ENCODE results near the gene ESRP2.
A peak's percentile ranks its signal among the peaks of the same experiment; 100 is the strongest.

ESRP2 gene

DNA sequence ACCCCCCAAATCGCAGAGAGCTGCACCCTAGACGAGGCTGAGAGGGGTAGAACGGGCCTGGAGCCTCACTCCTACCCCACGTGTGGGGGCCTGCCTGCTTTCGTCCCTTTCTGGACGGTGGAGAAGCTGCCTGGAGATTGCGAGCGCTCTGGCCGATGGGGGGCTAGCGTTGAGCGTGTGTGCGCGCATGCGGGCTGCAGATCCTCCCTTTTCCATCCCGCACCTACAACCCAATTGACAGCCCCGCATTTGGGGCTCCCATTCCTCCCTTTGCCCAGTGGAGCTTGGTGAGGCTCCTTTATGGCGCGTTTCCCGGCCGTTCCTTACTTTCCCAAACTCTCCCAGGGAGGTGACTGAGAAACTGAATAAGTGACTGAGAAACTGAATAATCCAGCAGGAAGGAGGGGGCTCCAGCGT is 907 bp upstream of the ESRP2 start:
- no peak for DNase-seq

- no peak for DNase-seq
Measured at GRCh38 chr16:68236137-68236825, 354 bp upstream of the ESRP2 start.

GRCh38 chr16:68235108-68235886 is 630 bp downstream of the ESRP2 start:
- no peak for DNase-seq

DNA sequence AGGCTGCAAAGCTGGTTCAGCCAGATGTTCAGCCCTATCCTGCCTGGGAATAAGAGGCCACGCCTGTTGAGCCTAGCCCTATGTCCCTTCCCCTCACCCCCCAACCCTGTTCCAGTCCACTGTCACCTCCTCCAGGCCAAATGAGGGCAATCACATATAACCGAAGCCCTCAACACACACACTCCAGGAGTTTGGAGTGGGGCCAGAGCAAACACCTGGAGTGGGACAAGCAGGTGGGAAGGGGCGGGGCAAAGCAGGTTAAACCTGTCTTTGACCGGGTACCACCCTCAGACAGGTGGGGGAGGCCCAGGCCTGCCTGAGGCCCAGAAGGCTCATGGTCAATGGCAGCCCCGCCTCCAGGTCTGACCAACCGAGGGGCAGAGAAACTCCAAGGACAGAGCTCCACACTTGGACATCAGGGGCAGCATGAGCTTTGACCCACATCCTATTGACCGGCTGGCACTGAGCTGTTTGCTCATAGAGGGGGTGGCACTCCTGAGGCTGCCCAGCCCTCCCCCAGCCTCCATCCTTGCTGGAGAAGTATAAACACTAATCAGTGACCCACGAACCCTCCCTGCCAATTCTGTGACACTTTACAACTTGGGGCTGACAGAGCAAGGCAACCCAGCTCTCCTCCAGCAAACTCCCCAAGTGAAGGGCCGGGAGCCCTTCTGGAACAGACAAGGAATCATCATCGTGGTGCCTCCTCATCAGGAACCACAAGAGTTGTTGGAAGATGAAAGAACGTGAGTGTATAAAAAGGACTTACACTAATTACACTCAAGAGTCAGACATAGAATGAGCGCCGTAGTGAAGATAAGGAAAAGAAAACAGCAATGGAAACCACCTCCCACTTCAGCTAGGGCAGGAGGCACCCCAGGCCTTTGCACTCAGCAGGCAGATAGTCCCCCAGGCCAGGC is 1.5 kb downstream of the ESRP2 start:
- DNase-seq = peak; percentile 31

GRCh38 chr16:68233835-68234187 is 2.1 kb downstream of the ESRP2 start:
- DNase-seq = no peak

DNA sequence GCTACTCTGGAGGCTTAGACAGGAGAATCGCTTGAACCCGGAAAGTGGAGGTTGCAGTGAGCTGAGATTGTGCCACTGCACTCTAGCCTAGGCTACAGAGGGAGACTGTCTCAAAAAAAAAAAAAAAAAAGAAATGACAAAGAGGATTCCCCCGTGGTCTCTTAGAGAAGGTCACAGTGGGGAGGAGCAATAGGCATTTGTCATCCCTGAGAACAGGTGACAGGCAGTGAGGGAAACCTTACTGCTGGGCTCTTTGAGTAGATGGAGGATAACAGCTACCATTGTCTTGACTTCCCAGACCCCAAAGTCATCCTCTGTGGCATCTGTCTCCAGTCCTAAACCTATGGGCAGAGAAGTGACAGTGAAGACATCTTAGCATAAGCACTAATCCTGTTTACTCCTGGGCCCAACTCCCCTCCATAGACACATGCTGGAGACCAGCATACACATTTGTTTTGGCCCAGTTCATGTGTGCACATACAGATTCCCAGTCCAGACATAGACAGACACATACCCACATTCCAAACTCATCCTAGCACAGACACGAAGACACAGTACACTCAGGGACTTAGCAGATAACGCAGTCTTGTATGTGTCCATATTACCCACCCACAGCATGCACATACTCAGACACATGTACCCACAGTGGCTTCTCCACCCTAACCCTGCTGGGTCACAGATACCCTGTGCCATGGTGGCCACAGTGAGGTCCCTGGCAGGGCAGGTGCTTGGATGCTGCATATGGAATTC is 2.7 kb downstream of the ESRP2 start:
- no peak for DNase-seq

DNA sequence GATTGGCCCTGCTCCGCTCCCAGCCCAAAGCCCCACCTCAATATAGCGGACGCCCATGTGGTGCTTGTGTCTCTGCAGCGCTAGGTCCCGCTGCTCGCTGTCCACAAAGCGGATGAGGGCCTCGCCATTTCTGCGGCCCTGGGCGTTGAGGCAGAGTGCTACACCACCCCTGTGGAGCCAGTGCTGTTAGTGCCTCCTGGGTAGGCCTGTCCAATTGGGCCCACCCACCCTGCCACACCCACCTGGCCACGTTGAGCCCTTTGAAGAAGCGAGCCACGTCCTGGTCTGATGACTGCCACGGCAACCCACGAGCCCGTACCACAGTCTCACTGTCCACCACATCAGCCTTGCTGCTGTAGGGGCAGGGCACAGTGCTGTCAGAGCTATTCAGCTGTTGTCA is 3.6 kb downstream of the ESRP2 start:
- no peak for DNase-seq

GRCh38 chr16:68231384-68232136 is 4.4 kb downstream of the ESRP2 start:
- no peak for DNase-seq

DNA sequence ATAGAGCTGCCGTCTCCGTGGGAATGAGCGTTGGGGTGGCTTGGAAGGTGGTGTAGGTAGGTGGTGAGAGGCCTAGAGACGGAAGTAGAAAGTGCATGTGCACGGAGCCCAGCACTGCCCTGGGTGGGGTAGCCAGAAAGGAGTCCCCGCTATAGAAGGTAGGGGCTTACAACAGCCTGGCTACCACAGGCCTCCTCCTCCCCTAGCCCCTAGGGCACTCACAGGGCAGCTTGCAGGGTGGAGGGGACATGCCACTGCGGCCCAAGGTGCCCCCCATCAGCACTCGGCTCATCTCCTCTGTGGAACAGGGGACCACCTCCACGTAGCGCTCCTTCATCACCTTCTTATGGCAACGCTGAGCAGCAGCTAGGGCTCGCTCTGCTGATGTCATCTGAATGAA is 5.0 kb downstream of the ESRP2 start:
- no peak for DNase-seq

DNA sequence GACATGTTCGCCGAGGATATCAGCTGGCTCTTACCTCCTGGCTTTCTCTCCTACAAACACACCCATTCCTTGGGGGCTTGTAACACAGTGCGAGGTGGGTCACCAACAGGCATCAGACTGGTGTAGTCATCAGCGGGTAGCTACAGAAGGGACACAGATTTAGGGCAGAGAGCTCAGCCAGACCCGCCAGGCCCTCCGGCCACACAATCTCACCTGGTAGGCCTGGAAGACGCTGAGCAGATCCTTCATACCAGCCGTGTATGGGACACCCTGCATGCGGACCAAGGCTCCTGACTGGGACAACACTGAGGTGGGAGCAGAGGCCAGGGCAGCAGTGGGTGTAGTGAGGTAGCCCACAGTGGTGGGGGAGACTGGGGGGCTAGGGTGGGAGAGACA is 5.8 kb downstream of the ESRP2 start:
- DNase-seq = no peak

DNA sequence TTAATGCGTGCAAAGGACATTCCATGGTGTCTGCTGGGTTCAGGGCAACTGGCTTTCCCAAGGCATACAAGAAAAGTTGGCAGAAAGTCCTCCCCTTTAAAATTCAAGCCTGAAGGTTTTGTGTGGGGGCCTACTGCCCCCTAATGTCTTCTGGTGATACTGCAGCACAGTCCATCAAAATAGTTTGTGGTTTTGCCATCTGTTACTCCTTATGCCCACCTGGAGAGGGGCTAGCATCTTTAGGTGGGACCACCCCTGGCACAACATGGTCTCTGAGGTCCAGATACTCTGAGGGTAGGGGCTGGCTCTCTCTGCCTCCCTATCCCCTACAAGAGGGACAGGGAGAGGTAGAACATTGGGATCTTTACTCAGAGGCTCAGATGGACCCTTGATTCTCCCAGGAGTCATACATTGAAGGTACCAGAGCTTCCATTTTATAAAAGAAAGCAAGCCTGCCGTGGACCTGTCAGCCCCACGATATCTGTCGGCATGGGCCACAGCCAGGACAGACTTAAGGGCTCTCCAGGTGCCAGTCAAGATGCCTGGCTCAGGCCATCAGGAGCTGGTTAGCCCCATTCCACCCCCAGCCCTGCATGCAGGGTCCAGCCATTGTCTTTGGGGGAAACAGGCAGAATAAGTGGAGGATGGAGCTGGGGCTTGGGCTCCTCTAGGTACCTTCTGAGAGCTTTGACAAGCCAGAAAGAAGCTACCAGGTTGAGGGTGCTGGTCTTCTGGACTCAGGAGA is 6.3 kb downstream of the ESRP2 start:
- DNase-seq = peak; percentile 45

GRCh38 chr16:68228652-68229051 is 7.3 kb downstream of the ESRP2 start:
- no peak for DNase-seq

GRCh38 chr16:68227850-68228553 is 7.9 kb downstream of the ESRP2 start:
- DNase-seq = no peak

DNA sequence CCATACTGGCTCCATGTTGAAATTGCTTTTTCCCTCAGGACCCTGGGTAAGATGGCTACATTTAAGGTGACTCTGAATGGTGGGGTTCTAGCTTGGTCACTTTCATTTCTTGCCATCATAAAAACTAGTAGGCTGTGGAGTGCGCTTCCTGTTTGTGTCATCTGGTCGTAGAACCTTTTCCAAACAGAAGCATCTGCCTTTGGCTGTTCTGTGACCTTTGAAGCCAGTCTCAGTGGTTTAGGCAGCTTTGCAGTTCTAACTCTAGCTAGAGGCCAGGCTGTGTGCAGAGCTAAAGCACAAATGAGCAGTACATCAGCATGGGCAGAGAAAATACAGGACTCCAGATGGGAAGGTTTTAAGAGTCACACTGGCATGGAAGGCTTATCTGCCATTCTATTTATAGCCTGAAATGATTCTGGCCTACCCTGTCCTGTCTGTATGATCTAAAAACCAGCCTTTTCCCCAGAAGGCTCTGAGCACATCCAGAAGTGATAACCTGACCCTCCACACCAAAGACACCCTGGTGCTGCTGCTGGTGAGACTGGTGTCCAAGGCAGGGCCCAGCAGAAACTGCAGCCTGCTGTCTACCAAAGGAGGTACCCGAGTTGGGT is 8.6 kb downstream of the ESRP2 start:
- no peak for DNase-seq

DNA sequence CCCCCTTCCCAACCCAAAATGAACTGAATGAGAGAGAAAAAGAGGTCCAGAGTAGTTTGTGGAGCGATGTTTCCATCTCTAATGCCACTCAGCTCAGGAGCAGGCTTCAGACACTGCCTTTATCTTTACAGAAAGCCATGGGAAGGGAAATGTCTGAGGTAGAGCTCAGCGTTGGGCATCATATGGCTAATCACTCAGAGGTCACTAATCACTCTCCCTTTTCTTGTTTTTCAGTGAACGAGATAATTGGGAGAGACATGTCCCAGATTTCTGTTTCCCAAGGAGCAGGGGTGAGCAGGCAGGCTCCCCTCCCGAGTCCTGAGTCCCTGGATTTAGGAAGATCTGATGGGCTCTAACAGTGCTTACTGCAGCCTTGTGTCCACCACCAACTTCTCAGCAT is 9.8 kb downstream of the ESRP2 start:
- DNase-seq = no peak

GRCh38 chr16:68223072-68223471 is 12.9 kb downstream of the ESRP2 start:
- DNase-seq = no peak

DNA sequence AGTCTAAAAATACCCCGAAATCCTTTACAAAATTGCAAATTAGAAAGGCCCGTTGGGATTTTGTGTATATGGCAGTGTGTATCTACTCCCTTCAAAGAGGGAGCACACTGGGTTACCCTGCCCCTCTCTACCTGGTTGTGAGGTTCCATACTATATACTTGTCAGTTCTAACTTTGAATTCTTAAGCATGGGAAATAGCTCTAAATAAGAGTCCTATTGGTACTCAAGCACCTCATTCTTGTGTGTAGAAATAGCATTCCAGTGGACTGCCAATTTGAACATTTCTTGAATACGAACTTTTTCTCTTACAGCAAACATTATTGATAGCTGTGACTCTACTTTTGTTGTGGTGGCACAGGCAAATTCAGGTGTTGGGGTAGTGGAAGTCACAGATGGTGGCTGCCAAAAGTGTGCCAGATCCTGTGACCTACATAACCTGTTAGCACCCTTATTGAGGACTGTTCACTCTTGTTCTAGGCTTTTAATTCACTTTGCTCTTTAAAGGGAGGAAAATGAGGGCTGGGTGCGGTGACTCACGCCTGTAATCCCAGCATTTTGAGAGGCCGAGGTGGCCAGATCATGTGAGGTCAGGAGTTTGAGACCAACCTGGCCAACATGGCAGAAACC is 16.1 kb downstream of the ESRP2 start:
- DNase-seq = no peak

DNA sequence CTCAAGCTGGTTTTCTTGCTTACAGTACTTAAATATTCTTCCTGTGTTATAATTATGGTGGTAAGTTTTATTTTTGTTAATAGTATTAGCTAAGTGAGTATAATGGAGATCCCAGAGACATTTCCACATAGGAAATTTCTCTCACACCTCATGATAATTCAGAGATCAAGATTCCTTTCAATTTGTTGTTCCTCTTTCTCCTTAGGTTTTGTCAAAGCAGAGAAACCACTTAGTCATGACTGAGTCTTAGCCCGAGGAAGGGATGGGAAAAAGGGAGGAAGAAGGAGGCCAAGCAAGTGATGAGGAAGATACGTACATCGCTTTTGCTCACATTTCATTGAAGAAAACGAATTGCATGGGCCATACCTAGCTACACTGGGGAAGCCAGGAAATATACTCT is 18.4 kb downstream of the ESRP2 start:
- DNase-seq = no peak

DNA sequence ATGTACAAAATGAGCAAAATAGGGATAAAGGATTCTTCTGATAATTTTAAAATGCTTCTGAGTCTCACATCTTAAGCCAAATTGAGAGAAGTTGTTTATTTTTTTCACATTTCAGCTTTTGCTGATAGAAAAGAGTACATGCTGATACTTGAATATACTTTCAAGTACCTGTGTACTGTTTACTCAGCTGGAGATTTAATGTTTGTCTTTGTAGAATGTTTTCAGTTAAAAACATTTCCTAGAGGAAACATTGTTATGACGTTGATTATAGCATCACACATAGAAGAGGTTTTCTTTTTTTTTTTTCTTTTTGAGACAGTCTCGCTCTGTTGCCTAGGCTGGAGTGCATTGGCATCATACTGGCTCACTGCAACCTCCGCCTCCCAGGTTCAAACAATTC is 19.7 kb downstream of the ESRP2 start:
- no peak for DNase-seq

DNA sequence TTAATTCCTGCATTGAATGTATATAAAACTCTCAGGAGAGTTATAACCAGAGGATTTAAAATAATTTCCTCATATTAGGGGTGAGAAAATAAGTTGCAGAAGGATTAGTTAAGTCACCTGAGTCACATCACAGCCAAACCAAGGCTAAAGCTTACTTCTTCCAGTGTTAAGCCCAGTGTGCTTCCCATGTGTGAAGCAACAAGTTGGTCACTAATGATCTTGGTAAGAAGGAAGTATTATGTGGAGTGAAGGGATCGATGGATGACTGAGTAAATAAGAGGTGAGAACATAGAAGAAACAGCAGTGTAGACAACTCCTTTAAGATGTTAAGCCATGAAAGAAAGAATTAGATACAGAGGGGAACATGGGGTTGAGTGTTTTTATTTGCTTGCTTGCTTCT is 20.6 kb downstream of the ESRP2 start:
- no peak for DNase-seq

Measured in HCEC 1CT (cell line).